Fibroblast of lung (primary cell): ENCODE results near the gene MYORG.

Experiments used
- EZH2 ChIP-seq: IDR thresholded peaks from 2 replicates; pipeline ENCODE4 v1.5.1; 2012; ENCODE audit warnings: low read length, control low read depth, mild to moderate bottlenecking; ENCODE audit errors: missing control alignments
- TF ChIP-seq, protein P1 (sequence below), 2 donors: IDR thresholded peaks in 1 of 2; conservative IDR thresholded peaks in 1 of 2; 1 replicate in 1 of 2; 2 replicates in 1 of 2; pipeline ENCODE4 v1.5.1; 2011 to 2012; ENCODE audit warnings: low read length in 2 of 2, control low read depth in 1 of 2, inconsistent platforms in 1 of 2, low read depth in 1 of 2, mild to moderate bottlenecking in 1 of 2

DNA sequence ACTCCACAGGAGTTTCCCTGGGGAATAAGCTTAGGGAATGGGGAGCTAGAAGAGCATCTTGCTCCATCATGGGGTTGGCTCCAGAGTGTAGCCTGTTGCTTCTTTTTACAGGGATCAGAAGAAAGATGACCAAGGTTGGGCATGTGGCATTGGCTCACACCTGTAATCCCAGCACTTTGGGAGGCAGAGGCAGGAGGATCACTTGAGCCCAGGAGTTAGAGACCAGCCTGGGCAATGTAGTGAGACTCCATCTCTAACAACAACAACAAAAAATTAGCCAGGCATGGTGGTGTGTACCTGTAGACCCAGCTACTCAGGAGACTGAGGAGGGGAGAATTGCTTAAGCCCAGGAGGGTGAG is 28.9 kb downstream of the MYORG start:
- TF ChIP-seq, protein P1, sequence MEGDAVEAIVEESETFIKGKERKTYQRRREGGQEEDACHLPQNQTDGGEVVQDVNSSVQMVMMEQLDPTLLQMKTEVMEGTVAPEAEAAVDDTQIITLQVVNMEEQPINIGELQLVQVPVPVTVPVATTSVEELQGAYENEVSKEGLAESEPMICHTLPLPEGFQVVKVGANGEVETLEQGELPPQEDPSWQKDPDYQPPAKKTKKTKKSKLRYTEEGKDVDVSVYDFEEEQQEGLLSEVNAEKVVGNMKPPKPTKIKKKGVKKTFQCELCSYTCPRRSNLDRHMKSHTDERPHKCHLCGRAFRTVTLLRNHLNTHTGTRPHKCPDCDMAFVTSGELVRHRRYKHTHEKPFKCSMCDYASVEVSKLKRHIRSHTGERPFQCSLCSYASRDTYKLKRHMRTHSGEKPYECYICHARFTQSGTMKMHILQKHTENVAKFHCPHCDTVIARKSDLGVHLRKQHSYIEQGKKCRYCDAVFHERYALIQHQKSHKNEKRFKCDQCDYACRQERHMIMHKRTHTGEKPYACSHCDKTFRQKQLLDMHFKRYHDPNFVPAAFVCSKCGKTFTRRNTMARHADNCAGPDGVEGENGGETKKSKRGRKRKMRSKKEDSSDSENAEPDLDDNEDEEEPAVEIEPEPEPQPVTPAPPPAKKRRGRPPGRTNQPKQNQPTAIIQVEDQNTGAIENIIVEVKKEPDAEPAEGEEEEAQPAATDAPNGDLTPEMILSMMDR (conservative IDR thresholded peaks at IDR 0.05 in 1 of 2, IDR thresholded peaks at IDR 0.05 in 1 of 2; ENCODE audit: low read depth in 1 of 2, low read length in 2 of 2): no peak
- TF ChIP-seq EZH2: no peak
